NCI-H2227 (cell line): ENCODE results near the gene ZNF263.

Source experiments
- DNase-seq: peaks from one replicate; lab custom pipeline; 2025; ENCODE audit not compliant: unreplicated experiment; lab: John Stamatoyannopoulos, UW

Gene ZNF263

GRCh38 chr16:3317315-3317999 is 34.2 kb downstream of the ZNF263 start:
- peak; percentile 6 for DNase-seq

- DNase-seq = no peak
Observed at GRCh38 chr16:3321816-3322215, 38.5 kb downstream of the ZNF263 start.

- no peak for DNase-seq
Observed at GRCh38 chr16:3327514-3327913, 44.2 kb downstream of the ZNF263 start.

- DNase-seq = no peak
Observed at GRCh38 chr16:3328104-3328503, 44.8 kb downstream of the ZNF263 start.

GRCh38 chr16:3328643-3329042 is 45.4 kb downstream of the ZNF263 start:
- DNase-seq = no peak
